Smooth muscle cell (in vitro differentiated cells): ENCODE results near the gene CELF4. TPM values are rescaled to one million over a fixed set of nuclear protein-coding genes. Genes with fewer than 3 reads are reported as not detected.
"Not testable (repeated sequence)": the region's sequence is repeated elsewhere in the genome, so short reads cannot be mapped to it uniquely, and the experiment has no call there.

Experiments used
- DNase-seq: peaks from one replicate; lab custom pipeline; 2025; ENCODE audit not compliant: unreplicated experiment; lab: John Stamatoyannopoulos, UW
- H2AFZ ChIP-seq: fragments of 200-600 bp; sonication (generic); 2 replicates; pipeline ENCODE4 v1.6.0; 2016; ENCODE audit warnings: antibody characterized with exemption, low read depth, mild to moderate bottlenecking
- H3F3A ChIP-seq: fragments of 200-600 bp; sonication (generic); 2 replicates; pipeline ENCODE4 v1.6.0; 2017; ENCODE audit warnings: antibody characterized with exemption, low read depth
- H3K27ac ChIP-seq: fragments of 200-600 bp; sonication (generic); 2 replicates; pipeline ENCODE4 v1.5.1; 2016; ENCODE audit warnings: low read depth, mild to moderate bottlenecking
- H3K27me3 ChIP-seq: fragments of 200-600 bp; sonication (generic); 2 replicates; pipeline ENCODE4 v1.6.1; 2016; ENCODE audit warnings: low read depth, mild to moderate bottlenecking
- H3K36me3 ChIP-seq: fragments of 200-600 bp; sonication (generic); 2 replicates; pipeline ENCODE4 v1.5.1; 2016; ENCODE audit warnings: low read depth
- H3K4me1 ChIP-seq: fragments of 200-600 bp; sonication (generic); 2 replicates; pipeline ENCODE4 v1.5.1; 2016; ENCODE audit warnings: low read depth
- H3K4me2 ChIP-seq: fragments of 200-600 bp; sonication (generic); 2 replicates; pipeline ENCODE4 v1.6.0; 2016; ENCODE audit warnings: mild to moderate bottlenecking
- H3K4me3 ChIP-seq: fragments of 200-600 bp; sonication (generic); 2 replicates; pipeline ENCODE4 v1.5.1; 2016; ENCODE audit warnings: mild to moderate bottlenecking
- H3K79me2 ChIP-seq: fragments of 200-600 bp; sonication (generic); 2 replicates; pipeline ENCODE4 v1.6.0; 2016; ENCODE audit warnings: low read depth, mild to moderate bottlenecking
- H3K9ac ChIP-seq: fragments of 200-600 bp; sonication (generic); 2 replicates; pipeline ENCODE4 v1.6.0; 2016; ENCODE audit warnings: low read depth
- H3K9me3 ChIP-seq: fragments of 200-600 bp; sonication (generic); replicated peaks from 2 replicates; pipeline ENCODE4 v1.5.1; 2016; ENCODE audit warnings: low read depth
- H4K20me1 ChIP-seq: fragments of 200-600 bp; sonication (generic); 2 replicates; pipeline ENCODE4 v1.6.0; 2016; ENCODE audit warnings: low read depth
- CTCF ChIP-seq: fragments of 200-600 bp; sonication (generic); IDR thresholded peaks from 2 replicates; pipeline ENCODE4 v1.5.1; 2017; ENCODE audit warnings: borderline replicate concordance, mild to moderate bottlenecking, antibody characterized with exemption; ENCODE audit not compliant: insufficient read depth, poor library complexity, severe bottlenecking
- WGBS: methylation state at CpG from one replicate; pipeline ENCODE4 v1.1.7; 2016; ENCODE audit warnings: low lambda C conversion rate; 5-methylcytosine and 5-hydroxymethylcytosine counted together
- polyA plus RNA-seq: library from polyadenylated mRNA; unstranded; fragments of >200 nt; fragmentation: Nextera tagmentation; extraction: Ambion mirVana; gene quantifications from 2 replicates; pipeline ENCODE4 v1.2.1, GENCODE V29; 2016
- total RNA-seq: library from RNA; depleted of rRNA; stranded (reverse); fragments of >200 nt; gene quantifications from 2 replicates; pipeline ENCODE4 v1.2.3, GENCODE V29; 2014

CELF4 gene
- total and polyA plus RNA-seq, 2 experiments from 2014 or later: 0.40 TPM; not detected in 1

- Histone ChIP-seq H3F3A (no peaks in the 10 kb centered on the region), H3K4me2 (no peak overlapping the region), H4K20me1 (no peaks in the 10 kb centered on the region), H3K4me1 (no peaks in the 10 kb centered on the region), H2AFZ (no peak overlapping the region), H3K4me3 (no peak overlapping the region), H3K27ac (no peak overlapping the region), H3K9ac (no peak overlapping the region), H3K27me3 (peaks cover 64% of the 10 kb centered on the region), H3K36me3 (no peaks in the 10 kb centered on the region), H3K79me2 (no peaks in the 10 kb centered on the region), H3K9me3 (no peaks in the 10 kb centered on the region)
- 31% methylated on average over 19 of the region's 19 CpGs for WGBS
- DNase-seq: no peak
- no peak for TF ChIP-seq CTCF
Observed at GRCh38 chr18:37361335-37362157, 204.1 kb downstream of the CELF4 start.

- not testable (repeated sequence) for H2AFZ ChIP-seq
Observed at GRCh38 chr18:37358061-37358460, 207.5 kb downstream of the CELF4 start.

GRCh38 chr18:37355772-37356171, 209.8 kb downstream of the CELF4 start:
- no peaks in the 10 kb centered on the region for H3F3A ChIP-seq
- H3K4me2 ChIP-seq: no peak overlapping the region
- no peaks in the 10 kb centered on the region for H3K36me3 ChIP-seq
- TF ChIP-seq CTCF: no peak
- no peaks in the 10 kb centered on the region for H3K9me3 ChIP-seq
- peaks cover 8% of the 10 kb centered on the region for H3K27me3 ChIP-seq
- H3K79me2 ChIP-seq: no peaks in the 10 kb centered on the region
- no peak overlapping the region for H3K4me3 ChIP-seq
- no peak overlapping the region for H3K9ac ChIP-seq
- no peak overlapping the region for H2AFZ ChIP-seq
- DNase-seq: no peak
- 79% methylated on average over 3 of the region's 3 CpGs for WGBS
- no peak overlapping the region for H3K27ac ChIP-seq
- no peaks in the 10 kb centered on the region for H3K4me1 ChIP-seq
- no peaks in the 10 kb centered on the region for H4K20me1 ChIP-seq

More at GRCh38 chr18:37358061-37358460, 207.5 kb downstream of the CELF4 start:
- 73% methylated on average over 9 of the region's 9 CpGs for WGBS
- peaks cover 31% of the 10 kb centered on the region for H3K27me3 ChIP-seq
- H3K4me1 ChIP-seq, H3K36me3 ChIP-seq, H3K79me2 ChIP-seq, DNase-seq, H3K27ac ChIP-seq, H3F3A ChIP-seq, H3K9ac ChIP-seq, H3K4me3 ChIP-seq, H4K20me1 ChIP-seq, H3K4me2 ChIP-seq, H3K9me3 ChIP-seq: not testable (repeated sequence)

- H2AFZ ChIP-seq: no peak overlapping the region
- no peaks in the 10 kb centered on the region for H3K4me1 ChIP-seq
- WGBS: 86% methylated on average over 9 of the region's 9 CpGs
- H4K20me1 ChIP-seq: no peaks in the 10 kb centered on the region
- H3K9me3 ChIP-seq: no peaks in the 10 kb centered on the region
- no peak overlapping the region for H3K27ac ChIP-seq
- no peak for TF ChIP-seq CTCF
- no peaks in the 10 kb centered on the region for H3F3A ChIP-seq
- no peak overlapping the region for H3K9ac ChIP-seq
- H3K36me3 ChIP-seq: no peaks in the 10 kb centered on the region
- peaks cover 16% of the 10 kb centered on the region for H3K27me3 ChIP-seq
- H3K4me3 ChIP-seq: no peak overlapping the region
- H3K79me2 ChIP-seq: no peaks in the 10 kb centered on the region
- H3K4me2 ChIP-seq: no peak overlapping the region
- DNase-seq: no peak
Observed at GRCh38 chr18:37351110-37351509, 214.5 kb downstream of the CELF4 start.
